PFSK-1 (cell line): ENCODE results near the gene TUBB3.

Source experiments
- FOXP2 ChIP-seq: optimal IDR thresholded peaks from 2 replicates; pipeline ENCODE3; 2011; ENCODE audit warnings: borderline replicate concordance, control low read depth, inconsistent platforms; ENCODE audit not compliant: insufficient read depth; ENCODE audit errors: extremely low read length, extremely low read depth
- POLR2AphosphoS5 ChIP-seq: IDR thresholded peaks from 2 replicates; pipeline ENCODE4 v1.6.1; 2012; ENCODE audit warnings: low read depth, mild to moderate bottlenecking, control low read depth, low read length, moderate library complexity
- TAF1 ChIP-seq: IDR thresholded peaks from 2 replicates; pipeline ENCODE4 v1.6.1; 2012; ENCODE audit warnings: low read length, control low read depth, borderline replicate concordance; ENCODE audit not compliant: insufficient read depth
- TF ChIP-seq, protein P1 (sequence below), 2 experiments: IDR thresholded peaks; 2 replicates each; pipeline versions ENCODE4 v1.6.1 to v1.8.0; 2011 to 2012; ENCODE audit warnings: low read depth in 2 of 2, low read length in 2 of 2, control low read depth in 1 of 2, inconsistent platforms in 1 of 2, mild to moderate bottlenecking in 1 of 2, moderate library complexity in 1 of 2; ENCODE audit not compliant: insufficient read depth in 1 of 2

DNA sequence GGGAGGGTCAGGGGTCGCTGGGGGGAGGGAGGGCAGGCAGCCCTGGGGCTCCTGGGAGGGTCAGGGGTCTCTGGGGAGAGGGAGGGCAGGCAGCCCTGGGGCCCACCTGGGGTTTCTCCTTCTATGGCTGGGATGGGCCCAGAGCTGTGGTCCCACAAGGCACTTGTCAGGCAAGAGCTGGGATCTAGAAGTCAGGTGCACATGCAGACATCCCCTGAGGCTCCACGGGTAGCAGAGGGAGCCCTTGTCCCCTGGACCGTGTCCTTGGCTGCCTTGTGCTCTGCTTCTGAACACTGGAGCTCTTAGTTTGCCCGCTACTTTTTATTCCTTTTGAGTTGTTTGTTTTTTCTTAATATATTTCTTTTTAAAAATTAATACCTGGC, 1.8 kb downstream of the TUBB3 start:
- TF ChIP-seq POLR2AphosphoS5: no peak
- TF ChIP-seq, protein P1, sequence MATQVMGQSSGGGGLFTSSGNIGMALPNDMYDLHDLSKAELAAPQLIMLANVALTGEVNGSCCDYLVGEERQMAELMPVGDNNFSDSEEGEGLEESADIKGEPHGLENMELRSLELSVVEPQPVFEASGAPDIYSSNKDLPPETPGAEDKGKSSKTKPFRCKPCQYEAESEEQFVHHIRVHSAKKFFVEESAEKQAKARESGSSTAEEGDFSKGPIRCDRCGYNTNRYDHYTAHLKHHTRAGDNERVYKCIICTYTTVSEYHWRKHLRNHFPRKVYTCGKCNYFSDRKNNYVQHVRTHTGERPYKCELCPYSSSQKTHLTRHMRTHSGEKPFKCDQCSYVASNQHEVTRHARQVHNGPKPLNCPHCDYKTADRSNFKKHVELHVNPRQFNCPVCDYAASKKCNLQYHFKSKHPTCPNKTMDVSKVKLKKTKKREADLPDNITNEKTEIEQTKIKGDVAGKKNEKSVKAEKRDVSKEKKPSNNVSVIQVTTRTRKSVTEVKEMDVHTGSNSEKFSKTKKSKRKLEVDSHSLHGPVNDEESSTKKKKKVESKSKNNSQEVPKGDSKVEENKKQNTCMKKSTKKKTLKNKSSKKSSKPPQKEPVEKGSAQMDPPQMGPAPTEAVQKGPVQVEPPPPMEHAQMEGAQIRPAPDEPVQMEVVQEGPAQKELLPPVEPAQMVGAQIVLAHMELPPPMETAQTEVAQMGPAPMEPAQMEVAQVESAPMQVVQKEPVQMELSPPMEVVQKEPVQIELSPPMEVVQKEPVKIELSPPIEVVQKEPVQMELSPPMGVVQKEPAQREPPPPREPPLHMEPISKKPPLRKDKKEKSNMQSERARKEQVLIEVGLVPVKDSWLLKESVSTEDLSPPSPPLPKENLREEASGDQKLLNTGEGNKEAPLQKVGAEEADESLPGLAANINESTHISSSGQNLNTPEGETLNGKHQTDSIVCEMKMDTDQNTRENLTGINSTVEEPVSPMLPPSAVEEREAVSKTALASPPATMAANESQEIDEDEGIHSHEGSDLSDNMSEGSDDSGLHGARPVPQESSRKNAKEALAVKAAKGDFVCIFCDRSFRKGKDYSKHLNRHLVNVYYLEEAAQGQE (IDR thresholded peaks at IDR 0.05; ENCODE audit: insufficient read depth in 1 of 2, low read depth in 2 of 2, low read length in 2 of 2): no peak
- no peak for TF ChIP-seq TAF1
- TF ChIP-seq FOXP2: no peak
